ACC112 (cell line): ENCODE data around the gene GLRX.
"Not testable (repeated sequence)": the region's sequence is repeated elsewhere in the genome, so short reads cannot be mapped to it uniquely, and the experiment has no call there.

Source experiments
- H2AFZ ChIP-seq: fragments of 200-600 bp; sonication (generic); one replicate; pipeline ENCODE4 v1.6.0; 2017; ENCODE audit warnings: antibody characterized with exemption, low read length; ENCODE audit not compliant: unreplicated experiment
- H3K27ac ChIP-seq: fragments of 200-600 bp; sonication (generic); 2 replicates; pipeline ENCODE4 v1.5.1; 2014; ENCODE audit warnings: low read depth, mild to moderate bottlenecking, antibody characterized with exemption, low read length, moderate library complexity
- H3K27me3 ChIP-seq: fragments of 200-600 bp; sonication (generic); 2 replicates; pipeline ENCODE4 v1.6.1; 2014; ENCODE audit warnings: mild to moderate bottlenecking, antibody characterized with exemption, low read length, moderate library complexity, mixed read lengths; ENCODE audit not compliant: insufficient read depth
- H3K36me3 ChIP-seq: fragments of 200-600 bp; sonication (generic); 2 replicates; pipeline ENCODE4 v1.6.1; 2016; ENCODE audit warnings: mild to moderate bottlenecking, antibody characterized with exemption, low read length, moderate library complexity, mixed read lengths; ENCODE audit not compliant: insufficient read depth
- H3K4me1 ChIP-seq: fragments of 200-600 bp; sonication (generic); one replicate; pipeline ENCODE4 v1.6.1; 2016; ENCODE audit warnings: low read length, mixed read lengths; ENCODE audit not compliant: insufficient read depth, unreplicated experiment, control insufficient read depth
- H3K4me3 ChIP-seq: fragments of 200-600 bp; sonication (generic); 2 replicates; pipeline ENCODE4 v1.5.1; 2014; ENCODE audit warnings: mild to moderate bottlenecking, low read depth, low read length
- H3K79me2 ChIP-seq: fragments of 200-600 bp; sonication (generic); one replicate; pipeline ENCODE4 v1.6.0; 2016; ENCODE audit warnings: low read length; ENCODE audit not compliant: control insufficient read depth, unreplicated experiment, insufficient read depth

GLRX gene, protein sequence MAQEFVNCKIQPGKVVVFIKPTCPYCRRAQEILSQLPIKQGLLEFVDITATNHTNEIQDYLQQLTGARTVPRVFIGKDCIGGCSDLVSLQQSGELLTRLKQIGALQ

DNA sequence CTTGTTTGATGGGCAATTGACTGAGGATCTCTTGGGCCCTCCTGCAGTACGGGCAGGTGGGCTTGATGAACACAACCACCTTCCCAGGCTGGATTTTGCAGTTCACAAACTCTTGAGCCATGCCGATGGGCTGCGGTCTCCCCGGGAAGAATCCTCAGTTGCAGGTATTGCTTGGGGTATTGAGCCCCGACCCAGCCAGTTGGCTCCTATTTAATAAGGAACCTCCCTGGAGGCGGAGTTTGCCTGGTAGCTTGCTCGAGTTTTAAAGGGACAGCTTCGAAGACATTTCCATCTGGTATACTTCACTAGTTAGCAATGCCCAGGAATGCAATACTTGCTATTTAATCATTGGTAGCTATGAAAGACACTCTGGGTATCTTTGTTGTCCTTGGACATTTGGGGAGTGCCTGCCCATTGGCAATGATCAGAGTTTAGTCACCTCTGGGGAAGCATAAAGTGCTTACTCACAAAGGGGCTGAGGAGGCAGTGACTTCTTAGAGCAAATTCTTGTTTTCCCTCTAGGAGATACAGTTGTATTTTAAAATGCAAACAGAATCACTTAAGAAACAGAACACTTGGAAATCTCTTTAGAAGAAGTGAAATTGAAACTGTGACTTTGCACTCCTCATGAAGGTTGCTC is at the start of gene GLRX:
Gene GLRX, minus strand, starts transcription at position 185 of the 640 bp plus-strand sequence. Its CDS starts 64 bp downstream, at position 121.
- Histone ChIP-seq H3K79me2 (peaks cover 46% of the 10 kb centered on the region), H3K36me3 (0 out of 2 replicates have a peak, but pooled peaks cover 6% of the 10 kb centered on the region), H3K4me3 (peak within 1 kb of the TSS; percentile 96), H3K4me1 (peaks cover 34% of the 10 kb centered on the region), H2AFZ (peak within 1 kb of the TSS; percentile 42), H3K27ac (peak within 1 kb of the TSS; percentile 94), H3K27me3 (no peaks in the 10 kb centered on the region)

DNA sequence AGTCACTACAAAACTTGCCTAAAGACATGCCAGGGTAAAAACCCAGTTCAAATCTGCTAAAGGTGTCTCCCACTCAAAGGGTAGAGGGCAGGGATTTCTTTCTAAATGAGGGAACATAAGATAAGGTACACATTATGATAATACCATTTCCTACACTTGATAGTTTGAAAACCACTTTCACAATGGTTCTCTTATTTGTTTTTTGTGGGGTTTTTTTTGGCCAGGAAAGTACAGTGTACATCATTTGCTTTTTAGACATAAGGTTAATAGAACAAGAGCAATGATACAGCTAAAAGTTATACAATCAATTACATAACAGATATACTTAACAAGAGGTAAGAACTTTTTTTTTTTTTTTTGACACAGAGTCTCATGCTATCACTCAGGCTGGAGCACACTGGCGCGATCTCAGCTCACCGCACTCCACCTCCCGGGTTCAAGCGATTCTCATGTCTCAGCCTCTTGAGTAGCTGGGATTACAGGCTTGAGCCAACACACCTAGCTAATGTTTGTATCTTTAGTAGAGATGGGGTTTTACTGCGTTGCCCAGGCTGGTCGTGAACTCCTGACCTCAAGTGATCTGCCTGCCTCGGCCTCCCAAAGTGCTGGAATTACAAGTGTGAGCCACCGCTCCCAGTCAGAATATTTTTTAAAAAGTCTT is 48.8 kb upstream of the GLRX start:
- H3K4me3 ChIP-seq, result no peak overlapping the region
- H2AFZ ChIP-seq, result no peak overlapping the region
- peaks cover 25% of the 10 kb centered on the region for H3K4me1 ChIP-seq
- H3K36me3 ChIP-seq, result no peaks in the 10 kb centered on the region
- no peaks in the 10 kb centered on the region for H3K79me2 ChIP-seq
- H3K27me3 ChIP-seq, result no peaks in the 10 kb centered on the region
- no peak overlapping the region for H3K27ac ChIP-seq

DNA sequence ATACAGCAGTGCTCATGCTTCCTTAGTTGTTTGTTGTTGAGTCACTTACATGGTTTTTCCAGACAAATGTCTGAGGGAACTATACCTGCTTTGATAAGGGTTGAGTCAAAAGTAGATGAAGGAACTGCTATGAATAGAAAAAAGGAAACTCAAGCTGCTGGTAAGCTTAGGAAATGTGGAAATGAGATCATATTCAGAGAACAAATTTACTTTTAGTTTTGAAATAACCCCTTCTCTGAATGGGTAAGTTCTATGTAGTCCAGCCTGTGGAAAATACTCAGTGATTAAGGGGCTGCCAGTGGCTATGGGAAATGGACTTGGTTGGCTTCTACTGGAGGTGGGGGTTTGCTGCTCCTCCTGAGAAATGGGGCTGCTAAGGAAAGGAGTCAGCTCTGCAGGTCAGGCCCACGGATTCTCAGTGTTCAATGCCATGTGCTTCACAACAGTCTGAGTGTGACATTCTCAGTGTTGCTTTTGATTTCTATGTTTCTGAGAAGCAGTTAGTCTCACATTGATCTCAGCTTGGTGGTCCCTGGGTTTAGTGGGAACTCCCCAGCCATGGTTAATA is 47.7 kb upstream of the GLRX start:
- Histone ChIP-seq H2AFZ (peak overlapping the region; percentile 91), H3K79me2 (no peaks in the 10 kb centered on the region), H3K4me3 (peak overlapping the region; percentile 17), H3K27ac (peak overlapping the region; percentile 80), H3K36me3 (no peaks in the 10 kb centered on the region), H3K4me1 (peaks cover 25% of the 10 kb centered on the region), H3K27me3 (no peaks in the 10 kb centered on the region)

DNA sequence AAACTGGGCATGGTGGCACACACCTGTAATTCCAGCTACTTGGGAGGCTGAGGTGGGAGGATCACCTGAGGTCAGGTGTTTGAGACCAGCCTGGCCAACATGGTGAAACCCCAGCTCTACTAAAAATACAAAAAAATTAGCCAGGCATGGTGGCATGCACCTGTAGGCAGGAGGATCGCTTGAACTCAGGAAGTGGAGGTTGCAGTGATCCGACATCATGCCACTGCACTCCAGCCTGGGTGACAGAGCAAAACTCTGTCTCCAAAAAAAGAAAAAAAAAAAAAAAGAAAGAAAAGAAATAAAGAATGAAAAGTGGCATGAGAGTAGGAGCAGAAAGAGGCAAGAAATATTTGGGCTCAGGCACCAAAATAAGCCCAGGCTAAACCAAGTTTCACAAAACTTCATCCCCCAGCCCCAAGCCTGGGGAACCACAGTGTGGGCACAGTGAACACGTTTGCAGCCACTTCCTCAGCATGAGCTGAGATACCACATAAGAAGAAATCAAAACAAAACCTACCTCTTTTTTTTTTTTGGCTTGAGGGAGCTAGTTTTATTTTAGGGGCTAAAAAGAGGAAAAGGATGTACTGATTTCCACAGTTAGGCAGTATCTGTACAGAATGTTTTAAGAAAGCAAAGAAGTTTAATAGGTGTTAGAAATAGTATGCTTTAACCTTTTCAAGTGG is 46.8 kb upstream of the GLRX start:
- not testable (repeated sequence) for H3K4me3 ChIP-seq, H3K27me3 ChIP-seq, H3K36me3 ChIP-seq, H3K79me2 ChIP-seq
- Histone ChIP-seq H2AFZ (peak overlapping the region; percentile 82), H3K4me1 (peaks cover 32% of the 10 kb centered on the region), H3K27ac (peak overlapping the region; percentile 80)

DNA sequence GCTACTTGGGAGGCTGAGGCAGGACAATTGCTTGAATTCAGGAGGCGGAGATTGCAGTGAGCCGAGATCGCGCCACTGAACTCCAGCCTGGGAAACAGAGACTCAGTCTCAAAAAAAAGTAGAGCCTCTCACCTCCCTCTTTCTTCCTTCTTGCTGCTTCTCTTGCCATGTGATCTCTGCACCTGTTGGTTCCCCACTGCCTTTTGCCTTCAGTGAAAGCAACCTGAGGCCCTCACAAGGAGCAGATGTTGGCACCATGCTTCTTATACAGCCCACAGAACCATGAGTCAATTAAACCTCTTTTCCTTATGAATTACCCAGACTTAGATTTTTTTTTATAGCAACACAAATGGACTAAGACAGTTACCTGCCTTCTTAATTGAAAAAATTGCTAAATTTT is 45.6 kb upstream of the GLRX start:
- Histone ChIP-seq H3K36me3 (no peaks in the 10 kb centered on the region), H3K79me2 (no peaks in the 10 kb centered on the region), H3K27ac (no peak overlapping the region), H2AFZ (no peak overlapping the region), H3K4me1 (peaks cover 42% of the 10 kb centered on the region), H3K4me3 (no peak overlapping the region), H3K27me3 (no peaks in the 10 kb centered on the region)

DNA sequence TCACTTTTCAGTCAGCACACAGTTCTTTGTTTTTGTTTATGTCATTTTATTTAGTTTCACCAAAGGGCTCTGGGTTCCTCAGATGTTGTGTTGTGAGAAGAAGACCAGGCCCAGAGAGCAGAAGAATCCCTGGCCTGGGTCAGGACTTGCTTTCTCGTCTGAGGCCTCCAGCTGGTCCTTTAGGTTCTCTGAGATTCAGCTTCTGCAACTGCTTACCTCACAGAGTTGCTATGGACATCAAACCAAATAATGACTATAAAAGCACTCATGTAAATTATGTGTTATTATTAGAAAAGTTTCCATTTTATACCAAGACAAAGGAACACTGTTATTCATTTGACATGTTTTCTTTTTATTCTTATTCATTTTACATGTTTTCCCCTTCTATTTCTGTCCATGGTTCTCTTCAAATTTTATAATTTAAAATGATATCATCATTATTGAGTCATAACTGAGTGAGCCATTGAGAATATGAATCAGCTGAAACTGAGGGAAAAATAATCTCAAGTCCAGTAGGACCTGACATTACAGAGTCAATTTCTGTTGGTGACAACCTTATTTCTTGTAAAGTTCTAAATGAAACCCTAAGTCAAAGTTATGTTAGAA is 44.0 kb upstream of the GLRX start:
- no peak overlapping the region for H2AFZ ChIP-seq
- H3K4me1 ChIP-seq, result peaks cover 58% of the 10 kb centered on the region
- no peaks in the 10 kb centered on the region for H3K79me2 ChIP-seq
- H3K4me3 ChIP-seq, result no peak overlapping the region
- H3K27ac ChIP-seq, result peak overlapping the region; percentile 78
- H3K36me3 ChIP-seq, result no peaks in the 10 kb centered on the region
- H3K27me3 ChIP-seq, result no peaks in the 10 kb centered on the region

DNA sequence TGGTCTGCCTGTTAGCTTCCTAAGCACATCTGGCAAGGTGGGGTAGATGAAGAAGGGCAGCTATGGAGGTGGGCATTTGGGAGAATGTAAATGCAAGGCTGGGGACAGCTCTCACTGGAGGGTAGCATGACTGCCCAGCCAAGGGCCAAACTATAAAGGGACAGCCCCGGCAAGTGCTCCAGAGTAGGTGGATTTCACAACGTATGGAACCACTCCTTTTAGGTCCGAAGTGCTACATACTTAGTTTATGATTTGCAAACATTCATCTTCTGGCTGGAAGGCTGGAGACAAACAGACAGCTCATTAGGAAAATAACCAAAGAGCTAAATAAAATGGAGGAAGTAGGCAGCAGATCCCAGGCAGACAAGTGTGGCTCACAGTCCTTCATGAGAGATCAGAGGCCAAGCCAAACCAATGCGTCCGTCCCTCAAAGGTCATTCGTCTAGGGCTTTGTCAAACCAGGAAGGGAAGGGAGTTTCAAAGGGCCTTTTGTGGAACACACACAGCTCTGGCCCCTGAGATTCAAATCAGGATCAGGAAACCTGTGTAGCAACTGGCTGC is 42.5 kb upstream of the GLRX start:
- Histone ChIP-seq H2AFZ (no peak overlapping the region), H3K4me1 (peaks cover 59% of the 10 kb centered on the region), H3K4me3 (no peak overlapping the region), H3K36me3 (no peaks in the 10 kb centered on the region), H3K79me2 (no peaks in the 10 kb centered on the region), H3K27ac (0 out of 2 replicates have a peak overlapping the region, but pooled peaks have one; percentile 99), H3K27me3 (no peaks in the 10 kb centered on the region)

DNA sequence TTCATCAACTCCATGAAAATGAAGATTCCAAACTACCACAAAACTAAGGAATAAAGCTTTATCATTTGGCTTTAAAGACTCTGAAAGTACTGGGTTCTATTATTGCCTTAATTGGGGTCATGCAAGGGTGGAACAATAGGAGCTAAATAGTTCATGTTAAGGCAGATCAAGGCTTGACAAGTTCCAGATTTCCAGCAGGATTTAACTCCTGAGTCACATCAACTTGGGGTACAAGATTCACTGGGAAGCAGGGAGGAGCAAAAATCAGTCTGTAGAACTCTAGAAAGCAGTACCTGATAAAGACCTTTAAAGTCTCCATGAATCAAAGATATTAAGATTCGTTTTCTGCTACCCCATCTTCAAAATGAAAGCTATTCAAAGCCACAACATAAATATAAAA is 41.9 kb upstream of the GLRX start:
- H3K27ac ChIP-seq, result 0 out of 2 replicates have a peak overlapping the region, but pooled peaks have one; percentile 99
- H3K79me2 ChIP-seq, result no peaks in the 10 kb centered on the region
- no peak overlapping the region for H2AFZ ChIP-seq
- no peaks in the 10 kb centered on the region for H3K27me3 ChIP-seq
- H3K36me3 ChIP-seq, result no peaks in the 10 kb centered on the region
- H3K4me3 ChIP-seq, result no peak overlapping the region
- H3K4me1 ChIP-seq, result peaks cover 60% of the 10 kb centered on the region

DNA sequence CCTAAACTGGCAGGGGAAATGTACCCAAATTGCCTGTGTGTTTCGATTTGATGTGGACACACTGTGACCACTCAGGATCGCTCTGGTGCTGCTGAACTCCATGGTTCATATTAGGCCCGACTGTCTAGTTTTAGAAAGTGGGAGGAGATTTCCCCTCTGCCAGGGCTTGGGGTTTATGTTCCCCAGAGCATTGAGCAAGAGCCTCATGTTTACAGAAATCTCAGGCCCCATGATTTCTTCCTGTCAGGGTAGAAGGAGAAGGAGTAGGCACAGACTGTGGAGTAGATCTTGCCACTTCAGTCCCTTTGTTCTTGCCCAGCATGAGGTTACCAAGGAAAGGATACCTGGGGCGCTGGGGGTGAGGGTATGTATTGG is 40.8 kb upstream of the GLRX start:
- Histone ChIP-seq H3K4me1 (peaks cover 64% of the 10 kb centered on the region), H3K4me3 (peak overlapping the region; percentile 44), H3K27me3 (no peaks in the 10 kb centered on the region), H2AFZ (peak overlapping the region; percentile 6), H3K27ac (peak overlapping the region; percentile 99), H3K79me2 (no peaks in the 10 kb centered on the region), H3K36me3 (no peaks in the 10 kb centered on the region)
